CD14-positive monocyte (primary cell): Measurements from ENCODE around the gene FOXO6. TPM values are rescaled to one million over a fixed set of nuclear protein-coding genes. Genes with fewer than 3 reads are reported as not detected.

Experiments
- DNase-seq, 3 donors: peaks; one replicate each; pipeline ENCODE4 v3.0.0-alpha.2; 2011 to 2022
- H2AFZ ChIP-seq: 2 replicates; pipeline ENCODE4 v1.6.0; 2012; ENCODE audit warnings: mild to moderate bottlenecking, low read depth, low read length, inconsistent platforms; ENCODE audit not compliant: insufficient read depth, poor library complexity, severe bottlenecking
- H3K27ac ChIP-seq, 2 donors: 1 replicate in 1 of 2; 2 replicates in 1 of 2; pipeline ENCODE4 v1.5.1; 2012 to 2013; ENCODE audit warnings: low read length in 2 of 2, control low read depth in 1 of 2, inconsistent platforms in 1 of 2, low read depth in 1 of 2, mild to moderate bottlenecking in 1 of 2
- H3K27me3 ChIP-seq, 2 donors: one replicate each; pipeline versions ENCODE4 v1.6.0 to v1.6.1; 2011 to 2013; ENCODE audit warnings: low read length in 2 of 2; ENCODE audit not compliant: control insufficient read depth in 2 of 2, insufficient read depth in 2 of 2
- H3K36me3 ChIP-seq, 2 donors: replicated peaks in 1 of 2; 1 replicate in 1 of 2; 2 replicates in 1 of 2; pipeline versions ENCODE4 v1.5.1 to v1.6.1; 2012 to 2013; ENCODE audit warnings: low read length in 2 of 2, control low read depth in 1 of 2, inconsistent platforms in 1 of 2, mild to moderate bottlenecking in 1 of 2; ENCODE audit not compliant: insufficient read depth in 2 of 2, control insufficient read depth in 1 of 2
- H3K4me1 ChIP-seq, 2 donors: 1 replicate in 1 of 2; 2 replicates in 1 of 2; pipeline versions ENCODE4 v1.5.1 to v1.6.1; 2012 to 2013; ENCODE audit warnings: low read length in 2 of 2, control low read depth in 1 of 2, inconsistent platforms in 1 of 2, mild to moderate bottlenecking in 1 of 2, moderate library complexity in 1 of 2; ENCODE audit not compliant: insufficient read depth in 2 of 2, control insufficient read depth in 1 of 2
- H3K4me2 ChIP-seq: replicated peaks from 2 replicates; pipeline ENCODE3; 2012; ENCODE audit warnings: low read length, moderate library complexity, mild to moderate bottlenecking; ENCODE audit not compliant: poor library complexity, severe bottlenecking; ENCODE audit errors: extremely low read depth
- H3K4me3 ChIP-seq, 3 experiments: fragments of 200-600 bp in 1 of 3; sonication (generic) in 1 of 3; replicated peaks in 1 of 3; 1 replicate in 2 of 3; 2 replicates in 1 of 3; pipeline ENCODE4 v1.5.1; 2011 to 2013; ENCODE audit warnings: low read length in 3 of 3, mild to moderate bottlenecking in 3 of 3, control low read depth in 2 of 3, low read depth in 2 of 3, inconsistent platforms in 1 of 3, moderate library complexity in 1 of 3
- H3K79me2 ChIP-seq: 2 replicates; pipeline ENCODE4 v1.6.0; 2012; ENCODE audit warnings: mild to moderate bottlenecking, control low read depth, inconsistent platforms, low read length, moderate library complexity; ENCODE audit not compliant: insufficient read depth
- H3K9ac ChIP-seq: 2 replicates; pipeline ENCODE4 v1.6.0; 2017; ENCODE audit warnings: low read length, mild to moderate bottlenecking; ENCODE audit not compliant: insufficient read depth, poor library complexity, severe bottlenecking
- H3K9me3 ChIP-seq, 2 donors: replicated peaks in 1 of 2; 1 replicate in 1 of 2; 2 replicates in 1 of 2; pipeline versions ENCODE4 v1.5.1 to v1.6.1; 2012 to 2013; ENCODE audit warnings: low read length in 2 of 2, control low read depth in 1 of 2; ENCODE audit not compliant: control insufficient read depth in 1 of 2, insufficient read depth in 1 of 2
- H4K20me1 ChIP-seq: 2 replicates; pipeline ENCODE4 v1.6.0; 2012; ENCODE audit warnings: mild to moderate bottlenecking, low read length, control low read depth, moderate library complexity; ENCODE audit not compliant: insufficient read depth
- H3K27ac Mint-ChIP-seq, 7 donors: one replicate each; pipeline ENCODE4 v1.8.0; 2020; ENCODE audit warnings: mild to moderate bottlenecking in 7 of 7, mixed read lengths in 7 of 7, moderate library complexity in 6 of 7, inconsistent platforms in 2 of 7
- H3K27me3 Mint-ChIP-seq, 3 donors: one replicate each; pipeline ENCODE4 v1.8.0; 2021 to 2022; ENCODE audit warnings: low read depth in 3 of 3, mild to moderate bottlenecking in 3 of 3, mixed read lengths in 3 of 3, moderate library complexity in 3 of 3, inconsistent platforms in 1 of 3
- H3K36me3 Mint-ChIP-seq, 2 donors: one replicate each; pipeline ENCODE4 v1.8.0; 2020; ENCODE audit warnings: mixed read lengths in 2 of 2, inconsistent platforms in 1 of 2, mild to moderate bottlenecking in 1 of 2
- H3K4me1 Mint-ChIP-seq: one replicate; pipeline ENCODE4 v1.8.0; 2020; ENCODE audit warnings: mild to moderate bottlenecking, mixed read lengths
- H3K4me3 Mint-ChIP-seq, 2 donors: one replicate each; pipeline ENCODE4 v1.8.0; 2020; ENCODE audit warnings: mild to moderate bottlenecking in 2 of 2, mixed read lengths in 2 of 2, moderate library complexity in 1 of 2
- H3K9me3 Mint-ChIP-seq, 7 donors: one replicate each; pipeline ENCODE4 v1.8.0; 2020 to 2022; ENCODE audit warnings: mixed read lengths in 7 of 7, mild to moderate bottlenecking in 6 of 7, moderate library complexity in 6 of 7, inconsistent platforms in 2 of 7
- CTCF ChIP-seq: fragments of 200-600 bp; IDR thresholded peaks from one replicate; pipeline ENCODE4 v1.8.0; 2022; ENCODE audit warnings: antibody characterized with exemption, mild to moderate bottlenecking
- WGBS: methylation state at CpG from one replicate; pipeline ENCODE4 v1.1.5; 2013; ENCODE audit warnings: missing lambda C conversion rate; ENCODE audit not compliant: insufficient coverage; 5-methylcytosine and 5-hydroxymethylcytosine counted together
- intact Hi-C, 2 donors: fragments of 100-400 bp; cut with micrococcal nuclease; formaldehyde crosslinking; loops; one replicate each; pipeline versions ENCODE4 v1.15.0 to v1.15.1; 2023
- polyA plus RNA-seq, 3 donors: library from polyadenylated mRNA; depleted of rRNA in 1 of 3; unstranded in 2 of 3; stranded (reverse) in 1 of 3; fragments of 300-500 nt in 2 of 3; fragments of >200 nt in 1 of 3; fragmentation: Illumina TruSeq in 2 of 3; gene quantifications; 1 replicate in 2 of 3; 2 replicates in 1 of 3; pipeline ENCODE4 v1.2.3, GENCODE V29; 2012 to 2021

FOXO6 gene
- polyA plus RNA-seq, 3 donors = 0.05 TPM; not detected in 2

GRCh38 chr1:41356752-41357151, 4.5 kb upstream of the FOXO6 start:
- Mint-ChIP-seq H3K36me3 (no peaks in the 10 kb centered on the region), H3K27me3 (peaks cover 23 to 24% (median 23%) of the 10 kb centered on the region in 3 donors), H3K4me3 (no peak overlapping the region), H3K9me3 (peaks cover 0 to 3% (median 0%) of the 10 kb centered on the region in 7 donors), H3K27ac (peak overlapping the region in 1 of 7 donors; percentile 31), H3K4me1 (peaks cover 17% of the 10 kb centered on the region)
- no peaks in the 10 kb centered on the region for H3K9me3 ChIP-seq
- no peak for TF ChIP-seq CTCF
- no peaks in the 10 kb centered on the region for H3K79me2 ChIP-seq
- no peak overlapping the region for H3K4me2 ChIP-seq
- 70% methylated on average over 4 of the region's 4 CpGs for WGBS
- no peak overlapping the region for H3K9ac ChIP-seq
- H4K20me1 ChIP-seq = no peaks in the 10 kb centered on the region
- no peak overlapping the region for H3K4me3 ChIP-seq
- H2AFZ ChIP-seq = no peak overlapping the region
- peaks cover 5 to 20% of the 10 kb centered on the region in 2 donors for H3K4me1 ChIP-seq
- H3K27ac ChIP-seq = no peak overlapping the region
- H3K36me3 ChIP-seq = no peaks in the 10 kb centered on the region
- intact Hi-C loops = loop anchor here in 1 of 2 donors (10.0 kb wide), 1 partner anchor 82 kb away; no protein-coding TSS in a partner anchor
- H3K27me3 ChIP-seq = peaks cover 0 to 11% of the 10 kb centered on the region in 2 donors
- DNase-seq = no peak

DNA sequence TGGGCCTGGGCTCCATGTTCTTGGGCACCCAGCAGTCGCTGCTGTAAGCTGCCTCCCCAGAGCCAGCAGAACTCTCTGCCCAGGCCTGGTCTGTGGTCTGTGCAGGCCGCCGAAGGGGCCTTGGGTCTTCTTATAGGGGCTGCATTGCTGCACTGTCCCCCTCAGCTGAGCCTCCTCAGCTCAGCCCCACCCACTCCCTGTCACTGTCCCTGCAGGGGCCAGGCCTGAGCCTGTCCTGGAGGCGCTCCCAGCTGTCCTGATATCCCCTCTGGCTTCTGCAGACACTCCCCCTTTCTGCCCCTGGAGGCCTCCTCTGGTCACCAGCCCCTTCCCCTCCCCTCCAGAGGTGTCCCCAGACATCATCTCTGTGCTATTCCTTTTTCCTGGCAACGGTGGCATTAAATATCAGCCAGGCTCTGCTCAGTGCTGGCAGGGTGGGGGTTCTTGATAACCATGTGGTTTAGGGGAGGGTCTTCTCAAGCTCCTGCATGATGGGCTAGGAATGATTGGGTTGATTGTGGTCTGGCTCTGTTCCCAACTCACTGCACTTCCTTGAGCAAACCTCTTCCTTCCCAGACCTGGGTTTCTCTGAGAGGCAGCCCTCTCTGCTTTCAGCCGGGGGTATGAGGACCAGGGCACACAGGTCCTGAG, 3.7 kb upstream of the FOXO6 start:
- H3K27ac Mint-ChIP-seq = peak overlapping the region in 2 of 7 donors; percentile 12 to 27

More for the DNA sequence above, 3.7 kb upstream of the FOXO6 start:
- H3K4me1 Mint-ChIP-seq = peaks cover 20% of the 10 kb centered on the region
- H2AFZ ChIP-seq = no peak overlapping the region
- no peak for TF ChIP-seq CTCF
- intact Hi-C loops = loop anchor here in 1 of 2 donors (10.0 kb wide), 1 partner anchor 83 kb away; no protein-coding TSS in a partner anchor
- no peaks in the 10 kb centered on the region for H3K36me3 ChIP-seq
- peaks cover 24 to 30% (median 30%) of the 10 kb centered on the region in 3 donors for H3K27me3 Mint-ChIP-seq
- peaks cover 10 to 28% of the 10 kb centered on the region in 2 donors for H3K4me1 ChIP-seq
- H3K4me3 ChIP-seq = no peak overlapping the region
- no peak overlapping the region for H3K4me2 ChIP-seq
- peaks cover 6 to 18% of the 10 kb centered on the region in 2 donors for H3K27me3 ChIP-seq
- H3K79me2 ChIP-seq = no peaks in the 10 kb centered on the region
- 38% methylated on average over 5 of the region's 6 CpGs for WGBS
- DNase-seq = no peak
- H3K9ac ChIP-seq = no peak overlapping the region
- peaks cover 0 to 5% (median 1%) of the 10 kb centered on the region in 7 donors for H3K9me3 Mint-ChIP-seq
- no peaks in the 10 kb centered on the region for H4K20me1 ChIP-seq
- no peak overlapping the region for H3K27ac ChIP-seq
- H3K9me3 ChIP-seq = no peaks in the 10 kb centered on the region
- H3K36me3 Mint-ChIP-seq = no peaks in the 10 kb centered on the region
- H3K4me3 Mint-ChIP-seq = peak overlapping the region in 1 of 2 donors; percentile 61
